NCI-H146 treated with DMSO at 0.1 percent for 48 hours (cell line): ENCODE results near the gene PPP2CA.
"Not testable (repeated sequence)": the region's sequence is repeated elsewhere in the genome, so short reads cannot be mapped to it uniquely, and the experiment has no call there.

Experiments
- DNase-seq: peaks from one replicate; lab custom pipeline; 2025; ENCODE audit not compliant: unreplicated experiment; lab: John Stamatoyannopoulos, UW

The PPP2CA gene

GRCh38 chr5:134245692-134246091 is 19.8 kb upstream of the PPP2CA start:
- DNase-seq: no peak

- DNase-seq: no peak
Observed at GRCh38 chr5:134245101-134245604, 19.3 kb upstream of the PPP2CA start.

GRCh38 chr5:134242146-134242545 is 16.3 kb upstream of the PPP2CA start:
- no peak for DNase-seq

GRCh38 chr5:134240421-134240962 is 14.6 kb upstream of the PPP2CA start:
- DNase-seq: peak; percentile 19

GRCh38 chr5:134236820-134237219 is 10.9 kb upstream of the PPP2CA start:
- no peak for DNase-seq

GRCh38 chr5:134236318-134236717 is 10.4 kb upstream of the PPP2CA start:
- no peak for DNase-seq

GRCh38 chr5:134228624-134229023 is 2.8 kb upstream of the PPP2CA start:
- no peak for DNase-seq

- no peak for DNase-seq
Observed at GRCh38 chr5:134227776-134228175, 1.9 kb upstream of the PPP2CA start.

GRCh38 chr5:134227259-134227658 is 1.4 kb upstream of the PPP2CA start:
- peak; percentile 28 for DNase-seq

GRCh38 chr5:134226441-134227192 is 744 bp upstream of the PPP2CA start:
- DNase-seq: peak; percentile 72

GRCh38 chr5:134224888-134225779 is 739 bp downstream of the PPP2CA start:
- DNase-seq: peak; percentile 16

GRCh38 chr5:134223406-134224248 is 2.2 kb downstream of the PPP2CA start:
- DNase-seq: no peak

- DNase-seq: not testable (repeated sequence)
Observed at GRCh38 chr5:134221690-134222089, 4.2 kb downstream of the PPP2CA start.

GRCh38 chr5:134215757-134216156 is 10.1 kb downstream of the PPP2CA start:
- DNase-seq: no peak

GRCh38 chr5:134211263-134212031 is 14.4 kb downstream of the PPP2CA start:
- DNase-seq: not testable (repeated sequence)

- no peak for DNase-seq
Observed at GRCh38 chr5:134209477-134210245, 16.2 kb downstream of the PPP2CA start.

- DNase-seq: no peak
Observed at GRCh38 chr5:134207696-134208095, 18.2 kb downstream of the PPP2CA start.

- no peak for DNase-seq
Observed at GRCh38 chr5:134206627-134207160, 19.2 kb downstream of the PPP2CA start.

- DNase-seq: no peak
Observed at GRCh38 chr5:134204575-134204974, 21.3 kb downstream of the PPP2CA start.
